Measurements from ENCODE around the gene SLC51A.
"Not testable (repeated sequence)": the region's sequence is repeated elsewhere in the genome, so short reads cannot be mapped to it uniquely, and the experiment has no call there.

The SLC51A gene

DNA sequence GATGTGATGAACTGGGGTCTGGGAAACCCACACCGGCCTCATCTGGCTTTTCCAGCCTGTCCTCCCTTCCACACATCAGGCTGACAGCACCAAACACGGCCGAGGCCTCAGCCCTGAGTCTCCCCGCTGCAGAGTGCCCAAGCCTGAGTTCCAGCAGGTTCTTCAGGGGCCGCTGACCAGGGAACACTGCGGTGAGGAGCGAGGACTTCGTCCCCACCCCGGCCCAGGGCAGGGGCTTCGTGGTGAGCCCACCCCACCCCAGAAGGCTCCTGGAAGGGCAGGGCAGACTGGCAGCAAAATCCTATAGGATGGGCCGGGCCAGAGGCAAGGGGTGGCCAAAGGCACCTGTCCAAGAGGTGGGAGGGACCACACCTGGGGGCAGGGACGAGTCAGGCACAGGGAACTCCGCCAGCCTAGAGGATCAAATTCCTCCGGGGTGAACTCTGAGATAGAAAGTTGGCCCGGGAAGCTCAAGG, at the start of gene SLC51A:
Gene SLC51A (plus strand): TSS at position 446 of the 476 bp plus-strand sequence. CDS start 179 bp downstream, outside the sequence.
- DNase-seq = no peak

DNA sequence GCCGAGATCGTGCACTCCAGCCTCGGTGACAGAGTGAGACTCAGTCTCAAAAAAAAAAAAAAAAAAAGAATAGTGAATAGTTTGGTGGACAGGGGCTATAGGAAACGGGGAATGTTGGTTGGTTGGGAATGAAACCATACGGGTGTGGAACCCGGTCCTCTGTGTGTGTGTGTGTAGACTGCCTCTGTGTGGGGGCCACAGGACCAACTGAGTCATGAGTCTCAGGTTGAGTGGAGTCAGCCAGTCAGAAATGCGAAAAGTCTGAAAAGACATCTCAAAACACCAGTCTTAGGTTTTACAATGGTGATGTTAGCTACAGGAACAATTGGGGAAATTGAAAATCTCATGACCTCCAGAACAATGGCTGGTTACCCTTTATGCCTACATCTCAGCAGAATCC, 49.6 kb upstream of the SLC51A start:
- DNase-seq = no peak

DNA sequence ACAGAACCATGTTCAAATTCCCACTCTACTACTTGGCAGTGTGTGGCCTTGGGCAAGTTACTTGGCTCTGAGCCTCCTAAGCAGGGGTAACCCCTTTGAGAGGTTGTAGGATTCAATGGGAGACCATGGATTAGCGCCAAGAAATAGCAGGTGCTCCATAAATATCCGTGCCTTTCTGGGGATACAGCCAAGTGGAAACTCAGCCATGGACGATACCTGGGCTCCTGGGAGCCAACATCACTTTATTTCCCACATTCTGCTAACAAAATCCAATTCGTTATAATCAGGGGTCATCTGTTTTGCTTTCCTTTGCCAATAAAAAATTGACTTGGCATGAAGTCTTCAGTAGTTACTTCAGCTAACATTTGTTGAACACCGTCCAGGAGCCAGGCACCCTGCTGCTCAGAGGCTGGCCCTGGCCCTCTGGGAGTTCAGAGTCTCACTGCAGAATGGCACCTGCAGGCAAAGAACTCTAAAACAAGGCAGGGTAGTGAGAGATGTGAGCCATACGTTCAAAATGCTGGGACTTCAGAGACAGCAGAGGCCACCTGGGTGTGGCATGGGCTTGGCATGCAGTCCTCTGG, 47.4 kb upstream of the SLC51A start:
- DNase-seq = peak; percentile 100

DNA sequence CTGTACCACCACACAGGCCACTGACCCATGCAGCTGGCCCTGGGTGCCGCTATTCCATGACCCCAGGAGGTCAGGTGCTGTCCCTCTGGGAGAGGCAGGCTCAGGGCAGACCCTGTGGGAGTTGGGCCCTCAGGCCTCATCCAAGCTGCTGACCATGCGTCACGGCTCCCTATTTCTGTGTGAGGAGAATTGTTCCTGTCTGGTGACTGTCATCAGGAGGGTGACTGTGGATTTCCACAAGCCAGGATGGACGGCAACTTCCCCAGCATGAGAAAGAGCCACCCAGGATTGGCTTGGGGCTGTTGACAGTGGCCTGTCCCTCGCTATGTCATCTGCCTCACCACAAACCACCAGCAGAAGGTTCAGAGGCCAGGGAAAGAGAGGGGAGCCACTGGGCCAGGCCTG, 46.5 kb upstream of the SLC51A start:
- DNase-seq = no peak

DNA sequence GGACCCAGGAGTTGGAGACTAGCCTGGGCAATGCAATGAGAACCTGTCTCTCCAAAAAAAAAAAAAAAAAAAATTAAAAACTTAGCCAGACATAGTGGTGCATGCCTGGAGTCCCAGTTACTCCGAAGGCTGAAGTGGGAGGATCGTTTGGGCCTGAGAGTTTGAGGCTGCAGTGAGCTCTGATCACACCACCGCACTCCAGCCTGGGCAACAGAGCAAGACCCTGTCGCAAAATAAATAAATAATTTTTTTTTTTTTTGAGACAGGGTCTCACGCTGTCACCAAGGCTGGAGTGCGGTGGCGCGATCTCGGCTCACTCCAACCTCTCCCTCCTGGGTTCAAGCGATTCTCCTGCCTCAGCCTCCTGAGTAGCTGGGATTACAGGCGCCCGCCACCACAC, 46.0 kb upstream of the SLC51A start:
- not testable (repeated sequence) for DNase-seq

DNA sequence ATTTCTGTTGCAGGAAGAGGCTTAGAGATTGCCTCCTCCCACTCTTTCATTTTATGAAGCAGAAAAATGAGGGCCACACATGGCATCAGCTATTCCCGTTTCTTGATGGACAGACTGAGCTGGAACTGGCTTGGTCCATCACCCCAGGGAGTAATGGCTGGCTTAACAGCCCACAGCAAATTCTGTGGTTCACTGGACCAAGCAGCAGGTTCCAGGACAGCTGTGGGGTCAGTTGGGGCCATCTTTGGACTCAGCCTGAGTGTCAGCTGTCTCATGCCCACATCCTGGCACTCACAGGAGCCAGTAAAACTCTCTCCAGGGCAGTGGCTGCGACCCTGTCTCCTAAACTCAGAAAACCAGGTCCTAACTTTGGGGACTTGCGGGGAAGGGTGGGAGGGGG, 41.7 kb upstream of the SLC51A start:
- no peak for DNase-seq

DNA sequence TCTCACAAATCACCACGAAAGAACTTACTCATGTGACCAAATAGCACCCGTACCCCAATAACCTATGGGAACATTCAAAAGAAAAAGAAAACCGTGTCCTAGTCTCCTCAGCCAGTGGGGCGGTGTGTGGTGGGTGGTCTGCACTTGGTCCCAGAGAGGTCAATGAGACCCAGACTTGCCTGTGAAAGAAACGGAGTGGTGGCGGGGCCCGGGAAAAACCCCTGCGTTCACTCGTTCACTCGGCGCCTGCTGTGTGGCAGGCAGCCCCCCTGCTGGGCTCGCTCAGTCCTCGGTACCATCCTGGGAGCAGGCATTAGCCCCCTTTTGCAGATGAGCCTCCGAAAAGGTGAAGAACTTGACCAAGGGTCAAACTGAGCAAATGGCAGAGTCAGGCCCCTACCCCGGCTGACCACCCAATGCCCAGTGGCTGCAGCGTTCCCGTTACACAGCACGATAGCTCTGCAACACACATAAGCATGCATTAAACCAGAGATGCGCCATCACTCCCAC, 41.2 kb upstream of the SLC51A start:
- DNase-seq = no peak

DNA sequence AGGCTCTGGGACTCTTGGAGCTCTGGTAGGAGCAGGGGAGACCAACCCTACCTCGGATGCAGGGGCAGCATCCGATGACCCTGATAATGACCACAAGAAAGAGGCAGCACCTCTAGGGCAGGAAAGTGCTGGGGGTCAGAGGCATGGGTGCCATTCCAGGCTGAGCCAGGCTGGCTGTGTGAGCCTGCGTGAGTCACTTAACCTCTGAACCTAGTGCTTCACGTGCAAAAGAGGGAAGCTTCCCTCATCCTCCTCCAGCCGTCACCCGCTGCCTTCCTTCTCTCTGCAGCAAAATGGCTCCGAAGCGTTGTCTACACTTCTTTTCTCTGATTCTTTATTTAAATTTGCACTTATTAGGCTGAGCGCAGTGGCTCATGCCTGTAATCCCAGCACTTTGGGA, 40.6 kb upstream of the SLC51A start:
- DNase-seq = no peak

DNA sequence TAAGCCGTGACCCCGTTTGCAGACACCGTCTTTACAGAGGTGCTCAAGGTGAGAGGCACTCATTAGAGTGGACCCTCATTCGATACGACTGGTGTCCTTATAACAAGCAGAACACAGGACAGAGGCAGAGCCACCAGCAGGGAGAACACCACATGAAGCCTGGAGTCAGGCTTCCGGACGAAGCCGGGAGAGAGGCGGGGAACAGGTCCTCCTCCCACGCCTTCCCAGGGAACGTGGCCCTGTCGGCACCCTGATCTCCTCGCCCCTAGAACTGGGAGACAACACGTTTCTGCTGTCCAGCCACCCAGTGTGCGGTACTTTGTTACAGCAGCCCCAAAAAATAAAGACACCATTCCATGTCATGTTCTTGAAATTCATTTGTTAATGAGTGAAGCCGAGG, 38.8 kb upstream of the SLC51A start:
- no peak for DNase-seq

DNA sequence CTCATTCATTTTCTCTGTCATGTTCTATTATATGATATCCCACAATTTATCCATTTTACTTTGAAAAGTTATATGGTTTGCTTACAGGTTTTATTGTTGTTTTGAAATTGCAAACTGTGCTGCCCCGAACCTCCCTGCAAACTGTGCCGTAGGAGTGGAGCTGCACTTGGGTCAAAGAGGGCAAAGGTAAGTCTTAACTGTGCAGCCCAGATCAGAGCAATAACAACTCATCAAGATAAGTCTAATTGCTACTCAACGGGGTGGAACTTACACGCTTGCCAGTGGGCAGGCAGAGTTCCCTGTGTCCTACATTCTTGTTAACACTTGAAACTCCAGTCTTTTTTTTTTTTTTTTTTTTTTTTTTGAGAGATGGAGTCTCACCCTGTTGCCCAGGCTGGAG, 38.4 kb upstream of the SLC51A start:
- DNase-seq = no peak

DNA sequence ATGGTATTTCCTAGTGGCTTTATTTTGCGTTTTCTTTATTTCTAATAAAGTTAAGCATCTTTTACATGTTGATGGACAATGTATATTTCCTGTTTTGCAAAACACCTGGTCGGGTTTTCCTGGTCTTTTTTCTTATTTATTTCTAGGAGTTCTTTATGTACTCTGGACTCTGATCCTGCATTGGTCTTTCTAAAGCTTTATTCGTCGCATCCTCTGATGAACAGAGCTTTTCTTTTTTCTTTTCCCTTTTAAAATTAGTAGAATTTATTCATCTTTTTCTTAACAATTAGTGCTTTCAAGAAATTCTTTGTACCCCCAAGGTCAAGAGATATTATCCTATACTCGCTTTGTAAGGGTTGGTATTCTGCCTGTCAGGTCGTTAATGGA, 37.3 kb upstream of the SLC51A start:
- DNase-seq = no peak

DNA sequence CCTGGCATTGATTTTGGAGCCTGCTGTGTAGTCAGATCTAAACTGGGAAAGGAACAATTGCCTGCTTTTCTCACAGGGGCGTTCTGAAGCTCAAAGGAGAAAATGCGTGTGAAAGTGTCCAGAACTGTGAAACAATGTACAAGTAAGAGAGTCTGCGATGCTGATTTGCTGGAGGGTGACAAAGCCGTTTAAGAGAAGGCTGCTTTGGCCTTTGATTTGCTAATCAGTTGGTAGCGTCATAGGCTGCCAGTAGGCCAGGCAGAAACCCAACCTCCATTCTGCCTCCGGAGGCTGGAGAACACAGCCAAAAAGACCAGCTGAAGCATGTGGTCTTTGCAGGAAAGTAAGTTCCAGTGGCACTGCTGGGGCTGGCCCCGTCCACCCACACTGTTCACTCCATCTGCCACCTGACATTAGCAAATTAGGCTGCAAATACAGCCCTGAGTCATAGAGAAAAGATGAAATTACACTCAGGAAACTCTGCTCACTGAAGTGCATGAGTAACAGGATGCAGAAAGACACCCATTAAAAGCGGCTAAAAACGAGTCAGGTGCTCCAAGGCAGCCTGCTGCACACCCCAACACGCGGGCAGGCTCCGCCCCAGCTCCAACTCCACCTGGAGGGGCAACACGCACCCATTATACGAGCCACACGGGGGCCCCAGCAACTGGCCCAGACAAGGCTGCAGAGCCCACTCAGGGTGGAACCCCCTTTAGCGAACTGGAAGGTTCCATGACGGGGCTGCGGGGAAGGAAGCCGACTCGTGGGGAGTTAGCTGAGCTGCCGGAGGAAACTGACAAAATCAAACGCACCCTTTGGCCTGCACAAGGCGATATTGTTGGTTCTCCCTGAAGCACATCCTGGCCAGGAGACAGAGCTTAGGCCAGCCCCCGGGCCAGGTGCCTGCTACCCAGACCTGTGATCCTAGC, 36.7 kb upstream of the SLC51A start:
- DNase-seq = peak; percentile 67

DNA sequence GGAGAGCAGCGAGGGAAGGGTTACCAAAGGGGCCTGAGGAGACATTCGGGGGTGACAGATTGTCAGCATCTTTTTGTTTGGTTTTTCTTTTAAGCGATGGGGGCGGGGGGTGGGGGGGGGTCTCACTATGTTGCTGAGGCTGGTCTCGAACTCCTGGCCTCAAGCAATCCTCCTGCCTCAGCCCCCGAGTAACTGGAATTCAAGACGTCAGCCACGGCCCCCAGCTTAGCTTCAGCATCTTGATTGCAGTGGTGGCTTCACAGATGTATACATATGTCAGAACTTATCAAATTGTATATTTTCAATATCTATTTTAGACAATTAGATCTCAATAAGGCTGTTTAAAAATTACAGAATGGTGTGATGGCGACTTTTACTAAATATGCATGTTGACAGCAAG, 36.0 kb upstream of the SLC51A start:
- DNase-seq = no peak

DNA sequence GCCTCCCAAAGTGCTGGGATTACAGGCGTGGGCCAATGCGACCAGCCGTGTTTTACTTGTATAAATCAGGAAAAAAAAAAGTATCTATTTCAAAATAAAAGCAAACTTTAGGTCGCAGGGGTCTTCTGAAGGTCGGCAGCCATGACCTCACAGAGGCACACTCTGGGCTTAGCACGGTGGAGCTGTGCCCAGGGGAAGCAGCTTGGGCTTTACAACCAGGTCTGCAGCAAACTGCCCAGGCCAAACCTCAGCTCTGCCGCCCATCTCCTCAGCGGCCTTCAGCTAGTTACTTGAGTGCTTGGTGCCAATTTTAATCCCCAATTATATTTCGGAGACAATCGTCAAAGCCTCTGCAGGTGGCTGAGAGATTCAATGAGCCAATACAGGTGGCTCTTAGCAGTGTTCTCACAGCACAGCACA, 35.2 kb upstream of the SLC51A start:
- DNase-seq = peak; percentile 26

DNA sequence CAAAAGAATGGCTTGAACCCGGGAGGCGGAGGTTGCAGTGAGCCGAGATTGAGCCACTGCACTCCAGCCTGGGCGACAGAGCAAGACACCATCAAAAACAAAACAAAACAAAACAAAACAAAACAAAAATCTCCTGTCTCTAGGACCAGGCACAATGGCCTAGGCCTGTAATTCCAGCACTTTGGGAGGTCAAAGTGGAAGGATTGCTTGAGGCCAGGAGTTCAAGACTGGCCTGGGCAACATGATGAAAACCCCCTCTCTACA, 32.2 kb upstream of the SLC51A start:
- not testable (repeated sequence) for DNase-seq

DNA sequence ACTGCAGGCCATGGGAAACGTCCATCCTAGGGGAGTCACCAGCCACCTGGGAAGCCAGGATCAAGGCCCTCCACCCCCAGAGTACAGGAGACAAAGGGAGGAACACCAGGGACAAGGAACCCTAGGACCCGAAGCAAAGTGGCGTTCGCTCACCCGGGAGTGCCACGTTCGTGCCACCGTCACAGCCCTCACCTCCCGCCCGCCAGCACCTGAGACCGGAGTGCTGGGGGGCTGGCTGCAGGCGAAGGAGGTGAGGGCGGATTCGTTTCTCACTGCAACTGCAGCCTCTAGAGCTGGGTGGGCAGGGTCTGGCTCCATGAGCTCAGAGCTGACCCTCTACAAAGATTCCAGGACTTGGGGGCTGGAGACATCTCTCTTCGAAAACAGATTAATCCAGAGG, 31.5 kb upstream of the SLC51A start:
- no peak for DNase-seq

DNA sequence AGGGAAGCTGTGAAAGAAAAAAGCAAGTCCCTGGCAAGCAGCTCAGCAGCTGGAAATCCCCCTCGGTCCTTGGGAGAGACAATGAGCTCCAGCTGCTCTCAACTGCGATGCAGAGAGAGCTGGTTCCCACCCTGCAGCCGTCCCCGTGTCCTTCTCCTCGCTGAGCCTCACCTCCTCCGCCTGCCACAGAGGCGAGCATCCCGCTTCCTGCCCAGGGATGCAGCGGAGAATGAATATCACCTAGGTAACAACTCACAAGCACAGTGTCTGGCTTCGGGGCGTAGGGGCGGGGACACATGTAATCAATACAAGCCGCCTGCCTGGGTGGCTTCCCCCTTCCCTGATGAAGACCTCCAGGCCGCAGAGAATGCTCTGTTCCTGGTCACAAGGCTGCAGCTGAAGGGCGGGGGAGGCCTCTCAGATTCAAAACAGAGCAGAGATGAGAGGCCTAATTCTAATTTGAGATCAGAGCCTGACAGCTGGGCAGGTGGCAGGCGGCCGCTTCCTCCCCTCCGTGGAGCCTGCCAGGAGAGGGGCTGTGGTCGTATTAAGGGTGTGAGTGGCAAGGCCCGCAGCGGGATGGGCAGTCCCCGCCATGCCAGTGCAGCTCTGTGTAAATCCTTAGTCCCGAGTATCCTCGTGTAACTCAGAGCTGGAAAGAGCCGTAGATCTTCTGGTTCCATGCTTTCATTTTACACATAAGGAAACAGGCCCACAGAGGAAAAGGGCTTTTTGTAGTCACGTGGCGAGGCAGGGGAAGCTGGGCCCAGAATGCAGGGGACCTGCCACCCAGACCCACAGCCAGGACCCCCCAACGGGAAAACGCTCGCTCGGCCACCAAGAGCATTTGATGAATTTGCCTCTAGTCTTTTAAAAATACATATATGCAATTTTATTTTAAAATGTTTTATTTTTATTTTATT, 29.4 kb upstream of the SLC51A start:
- peak; percentile 85 for DNase-seq

DNA sequence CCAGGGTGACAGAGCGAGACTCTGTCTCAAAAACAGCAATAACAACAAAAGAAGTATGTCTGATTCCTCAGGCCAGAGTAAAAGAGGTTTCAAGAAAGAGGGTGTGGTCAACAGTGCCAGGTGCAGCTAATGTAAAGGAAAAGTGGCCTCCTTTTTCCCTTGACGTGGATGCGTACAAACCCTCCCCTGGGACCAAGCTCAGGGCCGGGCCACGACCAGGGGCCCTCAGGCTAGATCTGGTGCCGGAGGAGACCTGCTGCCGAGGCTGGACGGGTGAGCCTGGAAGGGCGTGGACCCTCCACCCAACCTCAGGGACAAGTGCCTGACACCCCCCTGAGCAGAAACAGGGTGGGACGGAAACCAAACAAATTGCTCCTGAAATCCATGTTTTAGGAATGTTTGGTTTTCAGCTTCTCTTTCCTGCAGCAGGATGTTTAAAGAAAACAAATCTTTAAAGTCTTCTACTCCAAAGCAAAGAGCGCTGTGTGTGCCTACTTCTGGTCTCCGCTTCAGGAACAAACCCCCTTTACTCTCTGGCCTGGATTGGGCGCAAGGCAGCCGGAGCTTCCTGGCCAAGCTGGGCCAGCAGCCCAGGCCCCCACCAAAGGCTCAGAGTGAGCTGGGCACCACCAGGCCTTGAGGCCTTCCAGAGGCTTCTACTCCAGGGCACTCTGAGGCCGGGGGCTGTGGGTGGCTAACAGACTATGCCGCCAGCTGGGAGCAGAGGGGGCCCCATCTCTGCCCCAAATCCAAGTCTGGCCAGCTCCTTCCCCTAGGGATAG, 26.6 kb upstream of the SLC51A start:
- no peak for DNase-seq

DNA sequence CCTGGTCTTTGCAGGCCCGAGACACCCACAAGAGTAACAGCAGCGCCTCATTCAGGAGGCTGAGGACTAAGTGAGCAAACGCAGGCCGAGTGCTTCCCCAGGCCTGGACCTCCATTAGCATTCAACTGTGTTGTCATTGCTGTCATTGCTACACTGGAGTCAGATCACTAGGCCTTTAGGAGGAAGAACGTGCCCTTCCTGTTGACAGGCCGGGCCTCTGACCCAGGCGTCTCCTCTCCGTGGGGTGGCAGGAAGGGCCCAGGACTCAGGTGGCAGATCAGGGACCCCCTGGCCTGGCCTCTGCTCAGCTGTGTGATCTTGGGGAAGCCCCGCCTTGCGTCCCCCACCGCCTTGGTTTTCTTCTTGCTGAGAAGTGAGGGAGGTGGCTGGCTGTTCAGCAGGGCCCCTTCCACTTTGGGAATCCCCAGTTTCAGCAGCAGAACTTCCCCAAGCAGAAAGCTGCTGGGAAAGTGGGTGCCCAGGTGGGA, 24.3 kb upstream of the SLC51A start:
- DNase-seq = no peak

DNA sequence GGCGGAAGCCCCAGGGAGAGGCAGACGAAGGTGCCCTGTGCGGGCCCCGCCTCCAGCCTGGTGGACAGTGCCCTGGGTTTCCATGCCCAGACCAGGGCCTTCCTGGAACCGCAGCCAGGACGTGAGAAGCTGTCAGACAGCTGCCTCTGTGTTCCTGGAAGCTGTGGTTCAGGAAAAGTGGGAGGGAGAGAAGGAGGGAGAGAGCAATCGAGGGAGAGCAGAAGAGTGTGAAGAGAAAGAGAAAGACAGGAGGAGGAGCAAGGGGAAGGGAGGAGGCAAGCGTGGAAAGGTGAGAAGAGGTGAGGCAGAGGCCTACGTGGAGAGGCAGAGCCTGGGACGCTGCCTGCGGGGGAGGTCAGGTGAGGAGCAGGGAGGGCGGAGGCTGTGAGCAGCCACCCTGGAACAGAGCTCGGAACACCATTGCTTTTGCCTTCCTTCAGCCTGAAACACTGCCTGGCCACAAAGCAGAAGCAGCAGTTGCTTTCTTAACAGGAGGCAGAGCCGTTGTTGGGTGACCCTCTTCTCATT, 23.7 kb upstream of the SLC51A start:
- DNase-seq = no peak

DNA sequence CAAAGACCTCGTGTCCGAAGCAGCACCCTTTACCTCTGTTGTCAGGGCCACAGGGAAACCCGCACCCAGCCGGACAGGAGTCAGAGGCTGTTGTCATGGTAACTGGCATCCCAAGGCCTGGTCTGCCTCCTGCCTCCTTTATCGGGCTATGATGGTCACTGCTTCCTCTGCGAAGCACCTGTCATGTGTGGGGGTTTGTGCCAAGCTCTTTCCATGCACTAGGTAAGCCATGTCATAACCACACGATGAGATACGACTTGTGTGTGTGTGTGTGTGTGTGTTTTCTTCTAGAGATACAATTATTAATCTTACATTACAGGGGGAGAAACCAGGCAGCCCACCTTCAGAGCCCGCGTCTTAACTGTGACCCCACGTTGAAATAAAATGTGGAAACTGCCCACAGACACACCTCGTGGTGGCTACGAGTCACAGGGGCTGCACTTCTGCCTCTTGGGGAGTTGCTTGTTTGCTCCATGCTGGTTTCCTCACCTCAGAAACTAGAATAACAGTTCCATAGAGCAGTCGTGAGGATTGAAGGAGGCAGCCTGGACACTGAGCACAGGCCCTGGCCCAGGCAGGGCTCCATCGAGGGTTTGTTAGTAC, 23.1 kb upstream of the SLC51A start:
- no peak for DNase-seq
